GM18907 (cell line): ENCODE results near the gene TSPAN31.
"Not testable (repeated sequence)": the region's sequence is repeated elsewhere in the genome, so short reads cannot be mapped to it uniquely, and the experiment has no call there.

Experiments used
- ATAC-seq: cut with Tn5 transposase; IDR thresholded peaks from one replicate; pipeline ENCODE4 v1.9.1; 2021; ENCODE audit warnings: mild to moderate bottlenecking, moderate library complexity; ENCODE audit not compliant: unreplicated experiment

TSPAN31 gene

GRCh38 chr12:57721846-57722608 lies 22.8 kb upstream of the TSPAN31 start:
- not testable (repeated sequence) for ATAC-seq

GRCh38 chr12:57722716-57723629 lies 21.9 kb upstream of the TSPAN31 start:
- ATAC-seq, result no peak

- no peak for ATAC-seq
These were observed 21.2 kb upstream of the TSPAN31 start for GRCh38 chr12:57723630-57723962.

- ATAC-seq, result no peak
These were observed 20.6 kb upstream of the TSPAN31 start for GRCh38 chr12:57724003-57724935.

GRCh38 chr12:57724936-57725740 lies 19.7 kb upstream of the TSPAN31 start:
- no peak for ATAC-seq

GRCh38 chr12:57725851-57726150 lies 19.0 kb upstream of the TSPAN31 start:
- ATAC-seq, result no peak

GRCh38 chr12:57726151-57726883 lies 18.5 kb upstream of the TSPAN31 start:
- ATAC-seq, result no peak

GRCh38 chr12:57726884-57727757 lies 17.7 kb upstream of the TSPAN31 start:
- ATAC-seq, result no peak

- no peak for ATAC-seq
These were observed 17.0 kb upstream of the TSPAN31 start for GRCh38 chr12:57727758-57728395.

GRCh38 chr12:57729321-57729844 lies 15.5 kb upstream of the TSPAN31 start:
- ATAC-seq, result no peak

GRCh38 chr12:57730336-57731067 lies 14.3 kb upstream of the TSPAN31 start:
- ATAC-seq, result no peak

GRCh38 chr12:57731411-57732080 lies 13.3 kb upstream of the TSPAN31 start:
- ATAC-seq, result no peak

- no peak for ATAC-seq
These were observed 12.6 kb upstream of the TSPAN31 start for GRCh38 chr12:57732270-57732669.

- ATAC-seq, result no peak
These were observed 11.9 kb upstream of the TSPAN31 start for GRCh38 chr12:57732726-57733593.

GRCh38 chr12:57733928-57734327 lies 10.9 kb upstream of the TSPAN31 start:
- no peak for ATAC-seq

GRCh38 chr12:57734591-57734990 lies 10.2 kb upstream of the TSPAN31 start:
- no peak for ATAC-seq
